Ectodermal cell (in vitro differentiated cells): ENCODE data around the gene DCAF4.
A peak's percentile ranks its signal among the peaks of the same experiment; 100 is the strongest.

Experiments
- H3K27ac ChIP-seq: 2 replicates; pipeline ENCODE4 v1.7.0; 2013; ENCODE audit warnings: mild to moderate bottlenecking, low read depth, low read length; ENCODE audit not compliant: insufficient read depth, poor library complexity, severe bottlenecking
- H3K27me3 ChIP-seq: 2 replicates; pipeline ENCODE4 v1.7.0; 2013; ENCODE audit warnings: mild to moderate bottlenecking, low read length; ENCODE audit not compliant: insufficient read depth, control insufficient read depth, poor library complexity, severe bottlenecking
- H3K36me3 ChIP-seq: one replicate; pipeline ENCODE4 v1.7.0; 2013; ENCODE audit warnings: low read length; ENCODE audit not compliant: control insufficient read depth, insufficient read depth
- H3K4me1 ChIP-seq: one replicate; pipeline ENCODE4 v1.7.0; 2013; ENCODE audit warnings: low read length; ENCODE audit not compliant: control insufficient read depth, insufficient read depth
- H3K4me3 ChIP-seq: 2 replicates; pipeline ENCODE4 v1.7.0; 2013; ENCODE audit warnings: low read depth, low read length, control low read depth; ENCODE audit not compliant: insufficient read depth
- H3K9me3 ChIP-seq: 2 replicates; pipeline ENCODE4 v1.7.0; 2013; ENCODE audit warnings: mild to moderate bottlenecking, low read length, moderate library complexity; ENCODE audit not compliant: control insufficient read depth
- WGBS, 2 experiments: methylation state at CpG; one replicate each; pipeline ENCODE4 v1.1.7; 2013; ENCODE audit warnings: missing lambda C conversion rate in 2 of 2; 5-methylcytosine and 5-hydroxymethylcytosine counted together

The DCAF4 gene

GRCh38 chr14:72883961-72884360 lies 42.3 kb upstream of the DCAF4 start:
- Histone ChIP-seq H3K4me1 (peaks cover 29% of the 10 kb centered on the region), H3K9me3 (no peaks in the 10 kb centered on the region), H3K27ac (no peak overlapping the region), H3K4me3 (no peak overlapping the region), H3K36me3 (no peaks in the 10 kb centered on the region), H3K27me3 (no peaks in the 10 kb centered on the region)
- 68 to 71% methylated on average over 4 of the region's 4 CpGs for WGBS, 2 experiments

GRCh38 chr14:72884386-72884785 lies 41.9 kb upstream of the DCAF4 start:
- Histone ChIP-seq H3K9me3 (no peaks in the 10 kb centered on the region), H3K27ac (no peak overlapping the region), H3K36me3 (no peaks in the 10 kb centered on the region), H3K4me3 (no peak overlapping the region), H3K27me3 (no peaks in the 10 kb centered on the region), H3K4me1 (peaks cover 33% of the 10 kb centered on the region)
- WGBS, 2 experiments, result 62 to 82% methylated on average over 3 to 4 of the region's 4 CpGs

DNA sequence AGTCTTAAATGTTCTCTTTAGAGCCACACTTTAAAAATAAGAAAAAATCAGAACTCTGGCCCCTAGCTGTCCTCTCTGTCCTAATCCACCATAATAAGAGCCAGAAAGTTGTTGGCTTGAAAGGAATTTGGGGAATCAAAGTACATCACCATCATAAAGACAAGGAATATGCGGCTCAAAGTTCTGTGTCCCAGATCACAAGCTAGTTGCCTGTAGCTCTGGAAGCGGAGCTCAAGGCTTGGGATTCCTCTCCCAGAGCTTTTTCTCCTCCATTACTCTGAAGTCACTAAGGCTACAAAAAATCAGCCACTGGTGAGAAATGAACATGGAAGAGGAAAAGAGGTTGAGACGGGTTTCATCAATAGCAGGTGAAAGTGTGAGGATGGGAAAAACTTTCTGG lies 38.8 kb upstream of the DCAF4 start:
- 88 to 91% methylated on average over 3 of the region's 3 CpGs for WGBS, 2 experiments
- no peak overlapping the region for H3K4me3 ChIP-seq
- H3K27ac ChIP-seq, result no peak overlapping the region
- no peaks in the 10 kb centered on the region for H3K36me3 ChIP-seq
- H3K9me3 ChIP-seq, result no peaks in the 10 kb centered on the region
- peaks cover 20% of the 10 kb centered on the region for H3K27me3 ChIP-seq
- peaks cover 52% of the 10 kb centered on the region for H3K4me1 ChIP-seq

DNA sequence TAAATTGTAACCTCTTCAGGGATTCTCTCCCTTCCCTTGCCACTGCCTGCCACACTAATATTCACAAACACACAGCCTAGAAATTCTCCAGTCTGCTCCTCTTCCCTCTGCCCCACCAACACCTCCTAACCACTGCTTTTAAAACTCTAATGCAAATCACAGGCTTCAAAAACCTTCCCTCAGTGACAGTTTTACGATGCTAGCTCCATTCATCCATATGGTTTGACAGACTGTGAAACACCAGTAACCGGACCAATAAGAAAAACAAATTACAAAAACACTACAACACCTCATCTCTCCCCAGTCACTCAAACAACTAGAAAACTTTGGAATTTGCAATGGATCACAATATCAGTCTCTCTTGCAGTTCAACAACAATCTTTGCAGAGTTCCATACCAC lies 38.1 kb upstream of the DCAF4 start:
- WGBS, 2 experiments, result 70 to 79% methylated on average over 2 of the region's 2 CpGs
- H3K27me3 ChIP-seq, result peaks cover 27% of the 10 kb centered on the region
- no peaks in the 10 kb centered on the region for H3K36me3 ChIP-seq

DNA sequence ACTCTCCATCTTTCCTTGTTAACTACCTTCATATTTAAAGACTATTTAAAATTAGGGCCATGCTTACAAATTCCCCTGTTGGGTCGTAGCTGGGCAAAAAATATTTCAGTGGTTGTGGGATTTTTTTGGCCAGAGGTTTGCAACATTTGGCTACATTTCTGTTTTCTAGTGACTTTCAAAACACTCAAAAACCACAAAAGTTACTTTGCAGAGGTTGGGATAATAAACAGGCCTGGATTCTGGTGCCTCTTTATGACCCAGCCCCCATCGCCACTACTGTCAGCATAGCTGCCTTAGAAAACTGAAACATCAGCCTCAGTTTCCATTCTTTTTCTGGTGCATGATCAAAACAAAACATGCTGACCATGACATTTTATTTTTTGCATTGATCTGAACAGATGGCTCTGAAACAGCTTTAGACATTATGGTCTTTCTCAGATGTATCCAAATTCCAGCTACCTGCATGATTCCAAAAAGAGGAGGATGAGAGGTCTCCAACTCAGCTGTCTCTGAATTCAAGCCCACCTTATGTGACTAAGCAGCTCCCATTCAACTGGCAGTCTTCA lies 37.5 kb upstream of the DCAF4 start:
- H3K27me3 ChIP-seq, result peaks cover 32% of the 10 kb centered on the region
- no peak overlapping the region for H3K27ac ChIP-seq
- no peaks in the 10 kb centered on the region for H3K36me3 ChIP-seq
- 71 to 79% methylated on average over 1 to 2 of the region's 2 CpGs for WGBS, 2 experiments
- peaks cover 45% of the 10 kb centered on the region for H3K4me1 ChIP-seq
- no peaks in the 10 kb centered on the region for H3K9me3 ChIP-seq
- no peak overlapping the region for H3K4me3 ChIP-seq

More for the DNA sequence above, 38.1 kb upstream of the DCAF4 start:
- Histone ChIP-seq H3K9me3 (no peaks in the 10 kb centered on the region), H3K4me1 (peaks cover 47% of the 10 kb centered on the region), H3K27ac (no peak overlapping the region), H3K4me3 (no peak overlapping the region)

DNA sequence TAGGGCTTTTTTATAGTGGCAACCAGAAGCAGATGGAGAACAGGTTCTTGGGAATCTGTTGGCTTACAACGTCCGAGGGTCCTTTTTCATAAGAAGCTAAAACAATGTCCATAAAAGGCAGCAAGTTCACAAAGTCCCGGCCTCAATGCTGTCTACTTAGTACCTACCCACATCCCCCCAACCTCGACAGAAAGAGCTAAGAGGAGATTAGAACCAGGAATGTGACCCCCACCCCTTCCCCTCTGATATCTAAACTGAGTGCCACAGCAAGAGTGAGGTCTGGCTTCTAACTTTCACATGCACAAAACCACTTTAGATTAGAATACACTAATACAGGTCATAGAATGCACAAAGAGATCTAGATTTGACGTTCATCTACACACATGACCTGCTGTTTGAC lies 36.9 kb upstream of the DCAF4 start:
- Histone ChIP-seq H3K27ac (no peak overlapping the region), H3K4me3 (no peak overlapping the region), H3K4me1 (peaks cover 42% of the 10 kb centered on the region), H3K27me3 (peaks cover 35% of the 10 kb centered on the region), H3K36me3 (no peaks in the 10 kb centered on the region), H3K9me3 (no peaks in the 10 kb centered on the region)
- WGBS, 2 experiments, result 60 to 62% methylated on average over 5 of the region's 5 CpGs

- 0 to 1% methylated on average over 13 to 14 of the region's 14 CpGs for WGBS, 2 experiments
- Histone ChIP-seq H3K27me3 (peaks cover 58% of the 10 kb centered on the region), H3K27ac (no peak overlapping the region), H3K4me1 (peaks cover 52% of the 10 kb centered on the region), H3K36me3 (no peaks in the 10 kb centered on the region), H3K9me3 (no peaks in the 10 kb centered on the region), H3K4me3 (peak overlapping the region; percentile 50)
Measured at GRCh38 chr14:72891666-72892102, 34.6 kb upstream of the DCAF4 start.

DNA sequence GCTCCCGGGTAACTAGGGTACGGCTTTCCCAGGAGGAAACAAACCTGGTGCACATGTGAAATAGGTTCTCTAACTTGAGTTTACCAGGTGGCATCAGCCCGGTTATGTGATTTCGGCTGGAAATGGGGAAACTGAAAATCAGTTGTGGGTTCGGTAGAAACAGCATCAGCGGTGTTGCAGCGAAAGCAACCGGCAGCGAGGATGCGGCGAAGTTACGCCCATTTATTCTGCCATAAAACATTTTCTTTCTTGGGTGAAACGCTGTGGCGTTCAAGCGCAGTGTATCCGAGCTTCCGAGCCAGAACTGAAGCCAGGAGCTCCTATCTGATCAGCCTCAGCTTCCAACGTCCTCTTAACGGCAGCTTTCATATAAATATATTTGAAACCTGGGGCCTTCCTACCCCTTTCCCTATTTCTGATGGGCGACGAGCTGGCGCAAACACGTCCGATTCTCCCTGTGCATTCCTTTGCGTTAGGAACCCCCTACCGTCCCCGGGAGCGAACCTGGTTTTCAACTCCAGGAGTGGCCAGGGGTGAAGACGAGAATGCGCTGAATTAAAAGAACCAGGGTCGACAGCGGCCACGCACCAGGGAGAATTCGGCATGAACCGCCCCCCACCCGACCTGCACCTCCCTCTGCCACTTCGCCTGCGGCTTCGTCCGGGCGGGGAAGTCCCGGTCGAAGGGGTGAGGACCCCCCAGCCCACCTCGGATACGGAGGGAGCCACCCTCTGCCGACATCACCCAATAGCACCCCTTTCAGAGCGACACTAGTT lies 34.0 kb upstream of the DCAF4 start:
- peaks cover 52% of the 10 kb centered on the region for H3K4me1 ChIP-seq
- H3K9me3 ChIP-seq, result no peaks in the 10 kb centered on the region
- H3K36me3 ChIP-seq, result no peaks in the 10 kb centered on the region
- 1% methylated on average over 47 of the region's 47 CpGs for WGBS, 2 experiments
- H3K4me3 ChIP-seq, result peak overlapping the region; percentile 50
- no peak overlapping the region for H3K27ac ChIP-seq
- H3K27me3 ChIP-seq, result peaks cover 60% of the 10 kb centered on the region

- WGBS, 2 experiments, result 0 to 1% methylated on average over 68 of the region's 68 CpGs
- peaks cover 49% of the 10 kb centered on the region for H3K4me1 ChIP-seq
- H3K27ac ChIP-seq, result no peak overlapping the region
- H3K36me3 ChIP-seq, result no peaks in the 10 kb centered on the region
- H3K27me3 ChIP-seq, result peaks cover 60% of the 10 kb centered on the region
- H3K9me3 ChIP-seq, result no peaks in the 10 kb centered on the region
- H3K4me3 ChIP-seq, result peak overlapping the region; percentile 50
Measured at GRCh38 chr14:72892879-72893635, 33.2 kb upstream of the DCAF4 start.

DNA sequence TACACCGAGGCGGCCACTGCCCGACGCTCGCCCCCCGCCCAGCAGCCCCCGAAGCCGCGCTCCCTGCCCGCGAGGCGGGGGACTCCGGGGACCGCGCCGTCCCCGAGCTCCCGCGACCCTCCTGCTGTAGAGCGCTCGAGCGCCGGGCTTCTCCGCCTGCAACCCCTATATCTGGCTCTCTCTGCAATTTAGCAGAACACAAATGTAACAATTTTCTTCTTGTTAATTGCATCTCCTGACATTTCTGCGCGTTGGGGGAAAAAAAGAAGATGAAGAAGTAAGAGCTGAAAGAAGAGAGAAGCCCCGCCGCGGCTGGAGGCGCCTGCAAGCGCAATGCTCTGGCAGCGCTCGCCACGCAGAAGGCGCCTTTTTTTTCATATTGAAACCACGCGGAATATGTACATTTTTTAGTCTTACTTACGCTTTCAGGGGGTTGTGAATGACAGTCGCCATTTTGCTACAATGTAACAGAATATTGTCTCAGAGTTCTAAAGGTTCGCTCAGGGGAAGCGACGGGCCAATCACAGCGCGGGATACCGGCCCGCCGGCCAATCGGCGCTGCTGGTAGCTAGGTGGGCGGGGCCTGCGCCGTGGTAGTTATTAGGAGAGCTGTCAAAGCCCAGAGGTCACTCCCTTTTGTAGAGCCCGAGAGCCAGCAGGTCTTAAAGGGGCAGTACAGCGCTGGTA lies 32.5 kb upstream of the DCAF4 start, which contains the start of gene DPF3:
Gene DPF3 (minus strand): TSS at position 466 of the 687 bp plus-strand sequence. CDS start 13 bp downstream, at position 453.
- Histone ChIP-seq H3K9me3 (no peaks in the 10 kb centered on the region), H3K4me1 (peaks cover 42% of the 10 kb centered on the region), H3K4me3 (peak within 1 kb of the TSS; percentile 50), H3K27me3 (peaks cover 60% of the 10 kb centered on the region), H3K36me3 (no peaks in the 10 kb centered on the region), H3K27ac (no peak within 1 kb of the TSS)
- WGBS, 2 experiments, result 0% methylated on average over 54 of the region's 54 CpGs
